ENCODE data around the gene EIF4E3. TPM values are rescaled to one million over a fixed set of nuclear protein-coding genes. Genes with fewer than 3 reads are reported as not detected.

Gene EIF4E3
- total and polyA plus RNA-seq, 10 of the 15 experiments (the other 5 are each of a cell fraction or from before 2014, with no cell fraction given), result 0.05 to 0.38 (median 0.16) TPM; not detected in 1

- in situ Hi-C loops (cut with MboI), result no loop called here
- DNase-seq (ENCODE audit: low read depth, low spot score) (no peak), FAIRE-seq (no peak), ATAC-seq (no peak)
- intact Hi-C loops (cut with micrococcal nuclease; ENCODE audit: unreplicated experiment), result loop anchor here (10.0 kb wide), 1 partner anchor 547 kb away; no protein-coding TSS in a partner anchor
- H3K9ac ChIP-seq (ENCODE audit: control insufficient read depth, insufficient read depth, low read length), result no peak overlapping the region
- POLR2A ChIA-PET, result no interaction called here
- SMC1A ChIA-PET (ENCODE audit: uncharacterized antibody, unreplicated experiment), result no interaction called here
- CTCF ChIA-PET, result no interaction called here
- no peaks in the 10 kb centered on the region for H3K9me3 ChIP-seq (replicated peaks; ENCODE audit: control insufficient read depth, insufficient read depth, low read length)
- BruUV-seq (replicated peaks), result no TSS peak
- TF ChIP-seq USF2 (IDR thresholded peaks at IDR 0.05; ENCODE audit: borderline replicate concordance, low read depth, low read length), result no peak
- TF ChIP-seq PML (IDR thresholded peaks at IDR 0.05; ENCODE audit: low read length), result no peak
- H2AFZ ChIP-seq (ENCODE audit: control insufficient read depth, low read depth, low read length), result no peak overlapping the region
- 49% methylated on average over 4 of the region's 4 CpGs for WGBS (ENCODE audit: insufficient coverage, insufficient replicate concordance, low lambda C conversion rate, missing lambda C conversion rate)
- H4K20me1 ChIP-seq (ENCODE audit: control insufficient read depth, insufficient read depth), result no peaks in the 10 kb centered on the region
- RAD21 ChIA-PET (ENCODE audit: unreplicated experiment), result no interaction called here
- H3K27me3 ChIP-seq (replicated peaks in 1 of 2; ENCODE audit: control insufficient read depth in 2 of 2, insufficient read depth in 2 of 2, low read length in 1 of 2), result peaks cover 3% of the 10 kb centered on the region in 2 experiments; a peak in 2 of 4 replicates
- no peak overlapping the region for H3K27ac ChIP-seq (ENCODE audit: control insufficient read depth, insufficient read depth)
- no peaks in the 10 kb centered on the region for H3K79me2 ChIP-seq (ENCODE audit: control insufficient read depth, insufficient read depth, low read length)
- no peak overlapping the region for H3K4me2 ChIP-seq (ENCODE audit: control insufficient read depth, insufficient read depth)
- H3K36me3 ChIP-seq (ENCODE audit: control insufficient read depth in 2 of 2, insufficient read depth in 2 of 2, low read length in 1 of 2), result no peaks in the 10 kb centered on the region
- no peaks in the 10 kb centered on the region for H3K4me1 ChIP-seq (ENCODE audit: control insufficient read depth, insufficient read depth, low read length)
- H3K4me3 ChIP-seq, result no peak overlapping the region
These were observed 7.1 kb downstream of the EIF4E3 start for GRCh38 chr3:71718072-71718471.

DNA sequence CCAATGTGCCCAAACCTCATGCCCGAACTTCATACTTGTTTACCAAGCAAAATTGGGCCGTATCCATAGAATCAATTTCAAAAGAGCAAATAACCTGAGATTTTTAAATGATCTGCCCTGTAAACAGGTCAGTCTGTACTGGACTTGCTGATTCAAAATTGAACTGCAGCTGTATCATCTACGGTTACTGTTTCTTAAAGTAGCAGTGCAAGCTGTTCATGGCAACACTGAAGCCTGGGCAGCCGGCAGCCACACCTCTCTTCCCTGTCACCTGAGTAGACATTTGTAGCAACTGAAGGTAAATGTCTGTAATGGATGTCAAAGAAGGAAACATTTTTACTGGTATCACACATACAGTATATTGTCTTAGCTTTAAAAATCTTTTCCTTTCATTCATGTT lies 10.6 kb downstream of the EIF4E3 start:
- no peak for FAIRE-seq
- no peak overlapping the region for H3K27ac ChIP-seq (ENCODE audit: control insufficient read depth, insufficient read depth)
- in situ Hi-C loops (cut with MboI), result no loop called here
- WGBS (ENCODE audit: insufficient coverage, insufficient replicate concordance, low lambda C conversion rate, missing lambda C conversion rate), result 63% methylated on average over 4 of the region's 4 CpGs
- no peak for ATAC-seq
- H3K9me3 ChIP-seq (replicated peaks; ENCODE audit: control insufficient read depth, insufficient read depth, low read length), result no peaks in the 10 kb centered on the region
- POLR2A ChIA-PET, result no interaction called here
- TF ChIP-seq HDAC6 (IDR thresholded peaks at IDR 0.05; ENCODE audit: unreplicated experiment), result no peak
- TF ChIP-seq BMI1 (IDR thresholded peaks at IDR 0.05; ENCODE audit: borderline replicate concordance), result no peak
- TF ChIP-seq HDGF (IDR thresholded peaks at IDR 0.05), result no peak
- TF ChIP-seq, protein P1, sequence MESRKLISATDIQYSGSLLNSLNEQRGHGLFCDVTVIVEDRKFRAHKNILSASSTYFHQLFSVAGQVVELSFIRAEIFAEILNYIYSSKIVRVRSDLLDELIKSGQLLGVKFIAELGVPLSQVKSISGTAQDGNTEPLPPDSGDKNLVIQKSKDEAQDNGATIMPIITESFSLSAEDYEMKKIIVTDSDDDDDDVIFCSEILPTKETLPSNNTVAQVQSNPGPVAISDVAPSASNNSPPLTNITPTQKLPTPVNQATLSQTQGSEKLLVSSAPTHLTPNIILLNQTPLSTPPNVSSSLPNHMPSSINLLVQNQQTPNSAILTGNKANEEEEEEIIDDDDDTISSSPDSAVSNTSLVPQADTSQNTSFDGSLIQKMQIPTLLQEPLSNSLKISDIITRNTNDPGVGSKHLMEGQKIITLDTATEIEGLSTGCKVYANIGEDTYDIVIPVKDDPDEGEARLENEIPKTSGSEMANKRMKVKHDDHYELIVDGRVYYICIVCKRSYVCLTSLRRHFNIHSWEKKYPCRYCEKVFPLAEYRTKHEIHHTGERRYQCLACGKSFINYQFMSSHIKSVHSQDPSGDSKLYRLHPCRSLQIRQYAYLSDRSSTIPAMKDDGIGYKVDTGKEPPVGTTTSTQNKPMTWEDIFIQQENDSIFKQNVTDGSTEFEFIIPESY (IDR thresholded peaks at IDR 0.05), result no peak
- TF ChIP-seq SIN3A (IDR thresholded peaks at IDR 0.05; ENCODE audit: low read depth, low read length), result no peak
- no peak for TF ChIP-seq ZNF622 (IDR thresholded peaks at IDR 0.05)
- no peak for TF ChIP-seq TBL1XR1 (IDR thresholded peaks at IDR 0.05; ENCODE audit: low read depth, low read length)
- TF ChIP-seq TCF12 (IDR thresholded peaks at IDR 0.05; ENCODE audit: low read depth, low read length), result no peak
- no peak for TF ChIP-seq HCFC1 (IDR thresholded peaks at IDR 0.05; ENCODE audit: low read length)
- no peak for TF ChIP-seq PAX5 (IDR thresholded peaks at IDR 0.05; ENCODE audit: borderline replicate concordance, low read depth, low read length)
- TF ChIP-seq CHD2 (IDR thresholded peaks at IDR 0.05; ENCODE audit: borderline replicate concordance, low read depth, low read length), result no peak
- no peak for TF ChIP-seq RBBP5 (conservative IDR thresholded peaks at IDR 0.05)
- no peak for TF ChIP-seq YBX1 (IDR thresholded peaks at IDR 0.05)
- H3K27me3 ChIP-seq (replicated peaks in 1 of 2; ENCODE audit: control insufficient read depth in 2 of 2, insufficient read depth in 2 of 2, low read length in 1 of 2), result 0 out of 4 replicates have a peak, but pooled peaks cover 0 to 3% of the 10 kb centered on the region in 2 experiments
- H3K9ac ChIP-seq (ENCODE audit: control insufficient read depth, insufficient read depth, low read length), result no peak overlapping the region
- H3K4me1 ChIP-seq (ENCODE audit: control insufficient read depth, insufficient read depth, low read length), result no peaks in the 10 kb centered on the region
- H3K4me2 ChIP-seq (ENCODE audit: control insufficient read depth, insufficient read depth), result no peak overlapping the region
- no peak overlapping the region for H3K4me3 ChIP-seq
- CTCF ChIA-PET, result interaction anchor here (1.7 kb wide), 1 partner anchor 15 kb away, joined by 6 read pairs; no protein-coding TSS in a partner anchor
- BruUV-seq (replicated peaks), result no TSS peak
- no peaks in the 10 kb centered on the region for H3K36me3 ChIP-seq (ENCODE audit: control insufficient read depth in 2 of 2, insufficient read depth in 2 of 2, low read length in 1 of 2)
- no peak for DNase-seq (ENCODE audit: low read depth, low spot score)
- no peaks in the 10 kb centered on the region for H4K20me1 ChIP-seq (ENCODE audit: control insufficient read depth, insufficient read depth)
- intact Hi-C loops (cut with micrococcal nuclease; ENCODE audit: unreplicated experiment), result loop anchor here (5.0 to 10.0 kb wide), 2 partner anchors 143 to 550 kb away; no protein-coding TSS in a partner anchor
- RAD21 ChIA-PET (ENCODE audit: unreplicated experiment), result no interaction called here
- no peaks in the 10 kb centered on the region for H3K79me2 ChIP-seq (ENCODE audit: control insufficient read depth, insufficient read depth, low read length)
- SMC1A ChIA-PET (ENCODE audit: uncharacterized antibody, unreplicated experiment), result no interaction called here
- H2AFZ ChIP-seq (ENCODE audit: control insufficient read depth, low read depth, low read length), result no peak overlapping the region

All from GM12878 (cell line).